Measurements from ENCODE around the gene ARRDC1. TPM values are rescaled to one million over a fixed set of nuclear protein-coding genes. Genes with fewer than 3 reads are reported as not detected.
"Not testable (repeated sequence)": the region's sequence is repeated elsewhere in the genome, so short reads cannot be mapped to it uniquely, and the experiment has no call there.

ARRDC1 gene
- 26.6 and 32.6 TPM in 2 replicates for total RNA-seq (2014; rRNA removed; shearing (Covaris generic))
- polyA plus RNA-seq (2014; cell fraction: nucleus; rRNA removed): 151 and 292 TPM in 2 replicates

DNA sequence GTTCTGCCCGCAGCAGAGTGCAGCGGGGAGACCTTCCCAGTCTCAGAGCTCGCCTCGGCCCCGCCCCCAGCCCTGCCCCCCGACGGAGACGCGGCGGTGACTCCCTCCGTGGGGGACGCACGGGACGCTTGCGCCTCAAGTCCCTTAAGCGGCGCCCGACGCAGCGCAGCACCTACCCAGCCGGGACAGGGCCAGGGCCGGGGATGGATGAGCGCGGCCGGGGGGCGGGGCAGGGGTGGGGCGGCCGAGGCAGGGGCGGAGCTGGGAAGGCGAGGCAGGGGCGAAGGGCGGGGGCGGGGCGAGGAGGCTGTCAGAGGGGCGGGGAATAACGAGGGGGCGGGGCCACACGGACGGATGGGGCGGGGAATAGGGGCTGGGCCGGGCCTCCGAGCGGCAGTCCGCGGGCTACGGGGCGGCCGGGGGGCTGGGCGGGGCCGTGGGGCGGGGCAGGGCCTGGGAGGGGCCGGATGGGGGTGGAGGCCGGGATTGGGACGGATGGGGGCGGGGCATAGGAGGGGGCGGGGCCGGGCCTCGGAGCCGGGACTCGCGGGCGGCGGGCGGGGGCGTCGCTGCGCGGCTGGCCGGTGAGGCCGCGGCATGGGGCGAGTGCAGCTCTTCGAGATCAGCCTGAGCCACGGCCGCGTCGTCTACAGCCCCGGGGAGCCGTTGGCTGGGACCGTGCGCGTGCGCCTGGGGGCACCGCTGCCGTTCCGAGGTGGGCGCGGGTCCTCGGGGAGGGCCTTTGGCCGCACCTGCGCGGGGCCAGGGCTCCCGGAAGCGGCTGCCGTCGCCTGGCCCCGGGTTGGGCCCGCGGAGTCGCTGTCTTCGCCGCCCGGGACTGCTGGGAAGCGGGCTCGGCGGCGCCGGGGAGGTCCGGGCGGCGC, at the start of gene ARRDC1:
TSS of gene ARRDC1 (plus strand) at position 566 of the 884 bp plus-strand sequence. CDS start at position 598, 32 bp downstream.
- peak; percentile 90 for DNase-seq (ENCODE audit: extremely low read depth, low read depth)

- DNase-seq (ENCODE audit: extremely low read depth, low read depth): no peak
These were observed 49.2 kb upstream of the ARRDC1 start for GRCh38 chr9:137556069-137556838.

- no peak for DNase-seq (ENCODE audit: extremely low read depth, low read depth)
These were observed 47.4 kb upstream of the ARRDC1 start for GRCh38 chr9:137558127-137558526.

GRCh38 chr9:137564134-137564533, 41.4 kb upstream of the ARRDC1 start:
- no peak for DNase-seq (ENCODE audit: extremely low read depth, low read depth)

- no peak for DNase-seq (ENCODE audit: extremely low read depth, low read depth)
These were observed 40.6 kb upstream of the ARRDC1 start for GRCh38 chr9:137564817-137565411.

GRCh38 chr9:137568445-137568844, 37.0 kb upstream of the ARRDC1 start:
- DNase-seq (ENCODE audit: extremely low read depth, low read depth): not testable (repeated sequence)

GRCh38 chr9:137569609-137570203, 35.8 kb upstream of the ARRDC1 start:
- DNase-seq (ENCODE audit: extremely low read depth, low read depth): no peak

DNA sequence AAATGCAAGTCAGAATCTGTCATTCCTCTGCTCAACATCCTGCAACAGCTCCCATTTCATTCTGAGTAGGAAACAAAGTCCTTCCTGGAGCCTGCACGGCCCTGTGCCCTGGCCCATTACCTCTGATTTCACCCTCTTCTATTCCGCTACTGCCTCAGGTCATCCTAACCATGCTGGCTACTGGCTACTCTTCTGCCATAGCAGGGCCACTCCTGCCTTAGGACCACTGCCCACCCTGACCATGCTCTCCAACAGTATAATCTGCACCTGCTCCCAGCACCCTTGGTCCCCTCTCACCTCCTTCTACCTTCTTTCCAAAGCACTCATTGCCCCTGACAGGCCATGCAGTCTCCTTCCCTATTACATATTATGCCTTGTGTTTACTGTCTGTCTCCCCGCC, 34.9 kb upstream of the ARRDC1 start:
- DNase-seq (ENCODE audit: extremely low read depth, low read depth): no peak

DNA sequence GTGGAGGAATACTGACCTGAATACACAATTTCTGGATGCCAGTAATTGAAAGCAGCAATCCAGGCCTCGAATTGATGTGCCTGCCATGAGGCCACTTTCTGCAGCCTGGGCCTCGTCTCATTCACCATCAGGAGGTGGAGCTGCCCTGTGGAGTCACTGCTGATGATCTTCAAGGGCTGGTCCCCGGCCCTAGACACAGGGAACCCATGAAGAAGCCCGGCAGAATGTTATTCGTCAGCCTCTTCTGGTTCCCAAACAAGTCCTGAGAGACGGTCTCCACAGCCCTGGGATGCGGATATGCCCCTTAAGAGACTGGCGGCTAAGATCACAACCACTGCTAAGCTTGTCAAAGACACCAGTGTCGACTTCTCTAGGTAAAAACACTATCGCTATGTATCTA, 31.3 kb upstream of the ARRDC1 start:
- no peak for DNase-seq (ENCODE audit: extremely low read depth, low read depth)

- DNase-seq (ENCODE audit: extremely low read depth, low read depth): no peak
These were observed 30.1 kb upstream of the ARRDC1 start for GRCh38 chr9:137575364-137575715.

DNA sequence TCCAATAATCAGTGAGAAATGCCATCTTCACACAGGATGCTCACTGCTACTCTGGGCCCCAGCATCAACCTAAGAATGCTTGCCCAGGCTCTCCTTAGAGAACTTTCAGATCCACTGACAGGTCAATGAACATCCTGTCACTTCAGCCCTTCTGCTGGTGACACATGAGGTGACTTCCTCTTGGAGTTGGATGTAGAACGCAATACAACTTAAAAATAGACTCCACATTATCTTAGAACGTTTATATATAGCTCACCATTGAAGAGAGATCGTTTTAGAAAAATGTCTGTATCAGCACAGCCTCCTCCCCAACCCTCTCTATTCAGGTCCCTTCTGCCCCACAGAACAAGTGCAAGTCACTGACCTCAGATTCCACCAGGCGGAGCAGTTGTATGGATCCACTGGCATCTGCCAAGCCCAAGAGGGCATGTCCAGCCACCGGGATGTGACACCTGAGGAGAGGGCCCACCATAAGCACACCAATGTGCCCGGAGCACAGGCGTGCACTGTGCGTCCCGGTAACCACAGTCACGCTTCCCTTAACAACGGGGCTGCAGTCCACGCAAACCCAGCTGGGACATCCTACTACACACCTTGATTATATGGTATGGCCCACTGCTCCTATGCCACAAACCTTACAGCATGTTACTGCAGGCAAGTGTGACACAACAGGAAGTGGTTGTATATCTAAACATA, 29.6 kb upstream of the ARRDC1 start:
- DNase-seq (ENCODE audit: extremely low read depth, low read depth): no peak

DNA sequence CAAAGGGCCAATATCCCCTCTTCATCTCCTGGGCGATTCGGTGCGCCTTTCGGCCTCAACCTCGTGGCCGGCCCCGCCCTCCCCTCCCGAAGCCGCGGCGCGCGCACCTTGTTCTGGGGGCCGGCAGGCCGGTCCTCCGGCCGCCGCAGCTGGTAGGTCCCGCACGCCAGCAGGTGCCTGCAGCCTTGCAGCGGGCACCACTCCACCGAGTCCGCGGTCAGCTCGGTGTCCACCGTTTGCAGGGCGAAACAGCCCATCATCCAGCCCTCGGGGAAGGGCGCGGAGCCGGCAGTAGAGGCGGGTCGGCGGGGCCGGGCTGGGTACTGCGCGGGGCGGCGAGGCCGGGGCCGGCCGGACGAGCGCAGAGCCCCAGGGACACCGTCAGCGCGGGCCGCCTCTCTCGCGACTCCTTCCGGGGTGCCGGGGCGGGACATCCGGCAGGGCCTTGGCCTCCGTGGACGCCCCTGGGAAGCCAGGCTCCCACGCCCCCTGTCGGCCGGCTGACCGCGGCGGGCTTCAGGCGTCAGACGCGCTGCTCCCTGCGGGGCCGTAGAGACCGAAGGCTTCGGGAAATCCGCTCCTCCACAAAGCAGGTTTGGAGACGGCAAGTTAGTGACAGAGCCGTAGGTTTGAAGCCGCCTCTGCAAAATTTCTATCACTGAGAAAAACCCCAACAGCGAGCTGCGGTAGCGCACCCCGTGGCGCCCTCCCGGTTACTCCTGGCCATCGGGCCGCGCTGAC, 26.8 kb upstream of the ARRDC1 start, which contains the start of gene DPH7:
TSS of gene DPH7 (minus strand) at position 408 of the 741 bp plus-strand sequence. CDS start at position 260, 148 bp downstream.
- DNase-seq (ENCODE audit: extremely low read depth, low read depth): peak; percentile 88

DNA sequence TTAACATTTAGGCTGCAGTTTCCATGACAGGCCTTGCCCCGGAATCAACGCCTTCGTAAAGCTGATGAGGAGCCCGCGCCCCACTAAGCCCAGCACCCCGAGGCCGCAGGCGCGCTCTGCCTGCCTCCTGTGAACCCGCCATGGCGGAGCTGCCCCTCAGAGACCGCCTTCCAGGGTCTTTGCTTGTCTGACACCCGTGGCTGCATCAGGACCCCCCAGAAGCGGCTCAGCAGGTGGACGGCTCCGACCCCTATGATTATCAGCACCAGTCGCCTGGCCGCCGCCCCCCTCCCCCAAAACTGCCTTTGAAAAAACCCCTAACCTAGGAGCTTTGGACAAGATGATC, 26.3 kb upstream of the ARRDC1 start:
- DNase-seq (ENCODE audit: extremely low read depth, low read depth): no peak

DNA sequence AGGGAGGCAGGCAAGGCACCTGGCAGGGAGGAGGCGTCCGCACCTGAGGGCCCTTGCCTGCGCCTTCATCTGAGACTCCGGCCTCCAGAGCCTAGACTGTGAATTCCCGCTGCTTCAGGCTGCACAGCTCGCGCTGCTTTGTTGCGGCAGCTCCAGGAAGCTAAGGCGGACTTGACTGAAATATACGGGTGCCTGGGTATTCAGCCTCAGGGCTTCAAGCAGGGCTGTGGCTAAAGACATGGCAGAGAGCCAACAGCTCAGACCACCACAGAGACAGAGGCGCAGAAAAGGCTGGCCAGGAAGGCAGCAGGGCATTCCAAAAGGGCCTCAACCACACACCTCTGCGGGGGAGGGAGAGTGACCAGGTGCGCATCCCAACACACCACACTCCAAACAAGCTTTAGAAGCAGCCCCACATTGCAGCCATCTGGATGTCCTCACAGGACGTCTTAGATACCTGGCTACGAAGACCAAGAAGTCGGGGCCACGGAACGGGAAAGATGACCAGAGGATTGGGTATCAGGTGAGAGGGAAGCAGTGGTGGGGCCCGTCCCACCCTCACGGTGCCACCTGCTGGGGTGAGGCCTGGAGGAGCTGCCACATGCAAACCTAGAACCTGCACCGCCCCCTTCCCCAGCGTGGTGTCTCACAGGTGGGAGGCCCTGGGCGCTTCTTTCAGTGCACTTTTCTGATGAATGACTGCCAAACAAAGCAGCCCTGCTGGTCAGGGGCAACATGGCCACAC, 25.1 kb upstream of the ARRDC1 start:
- no peak for DNase-seq (ENCODE audit: extremely low read depth, low read depth)

DNA sequence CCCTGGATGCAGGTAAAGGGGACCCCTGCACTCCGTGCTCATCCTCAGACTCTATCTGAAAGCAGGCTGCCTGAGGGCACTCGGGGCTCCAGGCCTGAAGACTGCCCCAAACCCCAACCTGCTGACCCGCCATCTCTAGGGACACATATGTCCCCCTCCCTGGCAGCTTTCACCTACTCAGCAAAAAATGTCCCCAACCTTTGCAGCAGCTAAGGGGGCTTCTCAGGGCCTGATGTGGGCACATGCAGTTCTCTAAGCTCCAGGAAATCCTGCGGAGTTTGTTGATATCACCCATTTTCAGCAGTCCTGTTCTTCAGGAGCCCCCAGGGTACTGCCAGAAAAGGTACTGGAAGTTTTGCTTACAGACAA, 24.5 kb upstream of the ARRDC1 start:
- DNase-seq (ENCODE audit: extremely low read depth, low read depth): no peak

GRCh38 chr9:137581361-137582285, 23.9 kb upstream of the ARRDC1 start:
- DNase-seq (ENCODE audit: extremely low read depth, low read depth): no peak

GRCh38 chr9:137582286-137582860, 23.1 kb upstream of the ARRDC1 start:
- peak; percentile 41 for DNase-seq (ENCODE audit: extremely low read depth, low read depth)

Measured in NCI-H460 (cell line).